Stimulated activated CD8-positive, alpha-beta memory T cell treated with anti-CD3 and anti-CD28 coated beads, Interleukin-7, amount 100 ng/mL, for 24 hours (primary cell): ENCODE data around the gene SLC29A2.

ENCODE experiments used
- DNase-seq: peaks from one replicate; pipeline ENCODE4 v3.0.0-alpha.2; 2020; ENCODE audit warnings: low read depth

Gene SLC29A2

DNA sequence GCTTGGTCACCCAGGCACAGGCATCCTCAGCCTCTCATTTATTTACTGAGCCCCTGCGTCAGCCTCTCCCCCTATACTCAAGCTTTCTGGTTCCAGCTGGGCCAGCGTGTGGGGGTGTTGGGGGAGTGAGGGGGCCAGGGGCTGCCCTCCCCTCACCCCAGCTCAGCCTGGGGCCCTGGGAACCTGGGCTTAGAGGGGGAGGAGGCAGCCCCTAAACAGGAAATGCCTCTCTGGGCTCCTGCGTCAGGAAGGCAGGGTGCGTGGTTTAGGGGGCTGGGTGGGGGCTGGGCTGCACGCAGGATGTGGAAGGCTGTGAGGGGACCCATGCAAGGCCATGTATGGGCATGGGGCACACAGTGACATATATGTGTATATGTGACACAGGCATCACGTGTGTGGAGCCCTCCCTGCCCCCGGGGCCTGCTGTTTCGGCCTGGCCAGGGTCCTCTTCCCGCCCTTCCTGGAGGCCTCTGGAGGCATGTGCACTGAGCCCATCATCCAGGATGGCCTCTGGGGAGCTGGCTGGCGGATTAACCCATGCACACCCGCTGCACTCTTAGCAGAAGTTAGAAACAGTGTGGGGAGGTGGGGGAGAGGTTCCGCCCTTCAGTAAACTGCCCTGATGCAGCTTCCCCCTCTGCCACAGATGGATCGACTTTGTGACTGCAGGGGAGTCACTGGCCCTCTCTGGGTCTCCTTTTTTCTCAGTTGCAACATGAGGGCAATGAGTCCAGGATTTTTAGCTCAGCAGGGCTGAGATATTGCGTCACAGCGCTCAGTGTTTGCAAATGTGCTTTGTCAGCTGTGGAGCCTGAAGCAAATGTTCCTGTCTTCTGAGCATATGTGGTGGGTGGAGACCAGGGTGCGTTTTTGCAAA is 53.6 kb downstream of the SLC29A2 start:
- peak; percentile 34 for DNase-seq

DNA sequence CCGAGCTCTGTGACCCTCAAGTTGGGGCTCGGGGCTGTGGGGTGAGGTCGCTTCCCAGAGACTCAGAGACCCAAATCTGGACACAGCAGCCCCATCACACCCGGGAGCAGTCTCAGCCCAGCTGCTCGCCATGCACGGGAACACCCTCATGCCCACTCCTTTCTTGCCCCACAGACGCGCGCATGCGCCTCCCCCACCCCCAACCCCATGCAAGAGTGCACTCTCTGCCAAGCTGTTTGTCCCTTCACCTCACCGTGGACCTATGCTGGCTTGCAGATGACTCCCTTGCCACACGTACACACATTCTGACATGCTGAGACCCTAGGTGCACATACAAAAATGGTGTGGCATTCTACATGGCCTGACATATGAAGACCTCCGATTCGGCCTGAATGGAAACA is 54.2 kb downstream of the SLC29A2 start:
- DNase-seq = no peak

DNA sequence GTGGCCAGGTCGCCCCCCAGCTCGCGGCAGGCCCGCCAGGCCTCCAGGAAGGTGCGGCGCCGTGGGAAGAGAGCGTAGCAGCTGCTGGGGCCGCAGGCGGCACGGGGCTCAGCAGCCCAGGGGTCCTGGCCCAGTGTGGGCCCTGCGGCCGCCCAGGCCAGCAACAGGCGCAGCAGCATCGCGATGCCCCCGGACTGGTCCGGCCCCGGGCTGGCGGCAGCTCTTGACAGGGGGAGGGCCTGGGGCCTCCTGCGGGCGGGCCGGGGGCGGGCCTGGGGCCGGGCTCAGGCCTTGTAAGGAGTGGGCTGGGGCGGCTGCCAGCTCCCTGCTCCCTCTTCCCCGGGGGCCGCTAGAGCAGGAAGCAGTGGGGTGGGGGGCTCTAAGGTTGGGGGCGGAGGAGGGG is 54.7 kb downstream of the SLC29A2 start, which contains the start of gene CD248:
CD248 (minus strand) TSS at position 196 of the 403 bp plus-strand sequence; CDS start at position 179, 17 bp downstream.
- DNase-seq = no peak

- DNase-seq = no peak
These were observed 55.4 kb downstream of the SLC29A2 start for GRCh38 chr11:66315921-66316811.

- no peak for DNase-seq
These were observed 56.1 kb downstream of the SLC29A2 start for GRCh38 chr11:66315498-66315885.

- DNase-seq = no peak
These were observed 56.7 kb downstream of the SLC29A2 start for GRCh38 chr11:66314561-66315497.

- no peak for DNase-seq
These were observed 57.4 kb downstream of the SLC29A2 start for GRCh38 chr11:66314186-66314501.

DNA sequence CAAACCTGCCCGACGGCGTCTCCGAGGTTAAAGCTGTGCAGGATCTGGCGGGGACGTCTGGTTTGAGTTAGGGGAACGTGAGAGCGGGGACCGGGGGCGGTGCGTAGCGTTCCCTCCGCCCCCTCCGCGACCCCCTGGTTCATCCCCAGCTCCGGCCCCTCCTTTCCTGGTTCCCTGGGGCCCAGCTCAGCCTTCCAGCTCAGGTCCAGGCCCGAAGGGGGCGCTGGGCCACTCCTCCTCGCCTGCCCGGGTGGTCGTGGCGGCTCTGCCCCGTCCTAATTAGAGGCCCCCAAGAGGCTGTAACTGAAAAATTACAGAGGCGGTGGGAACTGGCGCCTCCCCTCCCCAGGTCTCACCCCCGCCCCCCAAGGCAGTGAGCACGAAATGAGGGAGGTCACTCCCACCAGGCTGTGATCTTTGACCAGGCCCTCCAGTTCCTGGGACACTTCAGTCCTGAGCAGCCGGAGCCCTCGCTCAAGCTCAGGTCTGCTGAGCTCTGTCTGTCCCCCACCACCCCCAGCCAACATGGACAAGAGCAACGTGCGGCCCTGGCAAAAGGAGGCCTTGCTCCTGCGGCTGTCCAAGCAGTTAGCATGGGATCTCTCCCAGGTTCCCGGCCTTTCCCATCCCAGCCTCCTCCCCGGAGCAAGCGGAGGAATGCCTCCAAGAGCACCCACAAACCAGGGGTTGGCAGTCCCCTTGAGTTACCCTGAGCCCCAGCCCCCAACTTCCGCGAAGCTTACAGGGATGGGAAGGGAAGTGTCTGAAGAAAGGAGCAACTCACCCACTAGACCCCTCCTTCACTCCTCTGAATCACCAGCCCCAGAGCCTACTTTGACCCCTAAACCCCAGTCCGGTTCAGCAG is 58.0 kb downstream of the SLC29A2 start:
- no peak for DNase-seq

DNA sequence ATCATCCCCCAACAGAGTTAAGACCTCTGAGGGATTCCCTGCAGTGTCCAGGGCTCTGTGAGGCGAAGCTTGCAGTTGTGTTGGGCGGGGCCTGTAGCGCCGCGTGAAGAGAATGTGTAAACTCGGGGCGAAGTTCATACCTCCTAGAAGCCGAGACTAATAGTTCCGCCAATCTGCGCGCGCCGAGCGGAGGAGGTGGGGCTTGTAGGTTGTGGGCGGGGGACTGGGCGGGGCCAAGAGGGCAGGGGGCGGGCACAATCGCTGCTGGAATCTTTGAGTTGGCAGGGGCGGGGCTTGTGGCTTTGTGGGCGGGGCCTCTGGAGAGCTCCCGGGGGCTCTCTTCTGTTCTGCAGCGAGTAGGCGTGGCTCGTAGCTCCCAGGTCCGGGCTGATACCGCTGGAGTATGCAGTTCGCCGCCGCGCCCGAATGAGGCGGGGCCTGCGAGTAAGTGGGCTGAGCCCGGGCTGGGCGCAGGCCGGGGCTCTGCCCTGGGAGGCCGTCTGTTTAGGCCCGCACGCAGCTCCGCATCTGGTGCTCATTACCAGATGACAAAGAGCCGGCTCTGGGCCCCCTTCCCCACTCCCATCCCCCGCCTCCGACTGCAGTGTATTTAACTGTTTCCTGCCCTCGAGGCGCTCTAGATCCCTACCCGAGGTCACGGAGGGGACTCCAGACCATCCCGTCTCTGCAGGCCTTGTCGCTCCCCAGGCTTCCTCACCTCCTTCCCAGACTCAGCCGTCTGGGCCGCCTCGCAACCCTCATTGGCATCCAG is 58.8 kb downstream of the SLC29A2 start:
- DNase-seq = peak; percentile 95
